NCI-H774 (cell line): ENCODE data around the gene MSI2.

Experiments used
- DNase-seq: peaks from one replicate; lab custom pipeline; 2025; lab: John Stamatoyannopoulos, UW

The MSI2 gene

GRCh38 chr17:57440522-57441269 is 184.4 kb downstream of the MSI2 start:
- peak; percentile 33 for DNase-seq

DNA sequence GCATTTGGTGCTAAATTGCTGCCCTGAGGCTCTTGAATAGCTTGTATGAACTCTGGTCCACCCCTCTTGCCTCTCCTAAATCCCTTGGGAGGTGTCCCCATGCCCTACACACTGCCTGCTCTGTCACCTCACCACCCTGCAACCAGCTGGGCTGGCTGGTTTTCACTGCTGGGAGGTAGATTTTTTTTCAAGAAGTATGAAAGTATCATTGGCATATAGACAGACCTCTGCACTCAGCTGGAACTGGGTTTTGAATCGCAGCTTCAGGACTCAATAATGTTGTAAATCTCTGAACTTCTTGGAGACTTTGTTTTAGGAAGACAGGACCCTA is 184.9 kb downstream of the MSI2 start:
- no peak for DNase-seq

DNA sequence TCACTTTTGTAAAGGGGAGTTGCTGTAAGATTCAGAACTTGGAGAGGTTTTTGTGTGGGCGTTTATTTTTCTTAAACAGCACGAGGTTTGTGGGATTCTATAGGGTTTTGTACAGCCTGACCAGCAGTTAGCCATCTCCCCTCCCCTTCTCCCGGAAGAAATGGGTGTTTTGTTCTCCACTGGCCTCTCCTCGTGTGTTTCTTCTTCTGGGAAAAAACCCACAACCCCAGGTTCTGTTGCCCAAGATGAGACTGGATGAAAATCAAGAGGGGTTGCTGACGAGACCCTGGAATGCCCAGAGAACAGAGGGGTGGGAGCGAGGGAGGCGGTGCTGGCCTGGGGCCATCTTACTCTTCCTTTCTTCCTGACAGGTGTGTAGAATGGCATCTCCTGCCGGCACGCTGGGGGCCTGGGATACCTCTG is 186.1 kb downstream of the MSI2 start:
- DNase-seq, result no peak

- DNase-seq, result no peak
Measured at GRCh38 chr17:57442914-57443571, 186.7 kb downstream of the MSI2 start.

GRCh38 chr17:57443781-57444180 is 187.5 kb downstream of the MSI2 start:
- no peak for DNase-seq

- no peak for DNase-seq
Measured at GRCh38 chr17:57444682-57445450, 188.5 kb downstream of the MSI2 start.

DNA sequence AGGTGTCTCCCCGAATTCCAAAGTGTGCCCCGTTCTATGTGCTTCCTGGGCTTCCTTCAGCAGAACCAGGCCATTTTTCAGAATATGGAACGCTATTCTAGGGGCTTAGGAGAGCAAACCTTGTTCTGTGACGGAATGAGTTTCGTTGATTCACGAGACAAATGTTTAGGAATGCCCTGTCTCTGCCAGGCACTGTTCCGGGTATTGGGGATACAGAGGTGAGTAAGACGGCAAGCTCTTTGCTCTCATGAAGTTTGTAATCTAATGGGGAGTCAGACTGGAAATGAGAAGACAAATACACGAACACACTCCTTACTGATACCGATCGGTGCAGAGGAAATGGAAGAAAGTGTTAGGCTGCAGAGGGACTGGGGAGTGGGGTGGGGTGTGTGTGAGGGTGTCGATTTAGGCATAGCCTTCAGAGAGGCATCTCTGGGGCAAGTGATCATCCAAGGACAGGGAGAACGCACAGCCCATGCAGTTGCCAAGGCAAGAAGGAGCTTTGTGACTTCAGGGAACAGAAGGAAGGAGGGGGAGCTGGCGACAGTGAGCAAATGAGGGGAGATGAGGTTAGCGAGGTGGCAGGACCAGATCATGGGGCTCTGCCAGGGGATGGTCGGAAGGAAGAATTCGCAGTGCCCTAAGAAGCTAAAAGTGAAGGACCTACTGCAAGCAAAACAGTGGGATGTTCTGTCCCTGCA is 189.6 kb downstream of the MSI2 start:
- DNase-seq, result no peak

DNA sequence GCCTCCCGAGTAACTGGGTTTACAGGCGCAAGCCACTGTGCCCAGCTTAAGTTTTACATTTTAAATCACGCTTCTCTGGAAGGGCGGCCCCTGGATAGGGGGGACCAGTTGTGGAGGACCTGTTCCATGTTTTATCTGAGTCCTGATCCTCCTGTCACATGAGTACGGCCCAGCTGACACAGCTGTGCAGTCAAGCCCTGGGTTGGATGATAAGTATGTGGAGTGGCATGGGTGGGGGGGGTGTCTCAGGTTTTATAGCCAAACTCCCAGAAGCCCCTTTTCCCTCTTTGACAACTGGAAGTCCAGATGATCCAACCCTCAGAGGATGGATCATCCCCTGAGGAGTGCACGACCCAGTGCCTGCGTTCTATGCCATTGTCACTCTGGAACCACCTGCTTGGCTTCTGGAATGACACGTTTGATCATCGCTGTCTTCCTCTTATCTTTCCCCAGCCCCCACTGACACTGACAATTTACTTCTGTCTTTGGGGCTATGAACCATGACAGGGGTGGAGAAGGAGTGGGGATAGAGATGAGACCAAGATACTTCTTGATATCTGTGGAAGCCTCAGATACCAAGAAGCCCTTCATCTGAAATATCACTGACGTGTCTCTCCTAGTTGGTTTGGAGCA is 191.2 kb downstream of the MSI2 start:
- DNase-seq, result no peak

GRCh38 chr17:57447990-57448758 is 191.9 kb downstream of the MSI2 start:
- no peak for DNase-seq

GRCh38 chr17:57448759-57449283 is 192.5 kb downstream of the MSI2 start:
- DNase-seq, result no peak

DNA sequence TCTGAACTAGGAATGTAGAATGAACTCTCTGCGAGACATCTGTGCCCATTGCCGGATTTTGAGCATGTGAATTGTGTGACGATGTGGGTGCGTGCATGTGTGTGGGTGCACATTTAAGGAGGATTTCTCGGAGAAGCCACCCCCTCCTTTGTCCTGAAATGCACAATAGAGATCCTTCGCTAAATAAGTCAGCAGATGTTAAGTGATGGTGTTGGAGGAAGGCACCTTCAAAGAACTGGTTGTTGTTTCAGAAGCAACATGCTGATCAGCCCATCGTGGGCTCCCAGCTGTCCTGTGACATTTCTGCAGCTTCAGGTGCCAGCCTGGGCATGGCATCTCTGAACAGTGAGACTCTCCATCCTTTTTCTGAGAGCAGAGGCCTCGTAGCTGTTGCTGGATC is 194.9 kb downstream of the MSI2 start:
- no peak for DNase-seq

- no peak for DNase-seq
Measured at GRCh38 chr17:57451643-57452042, 195.3 kb downstream of the MSI2 start.

- DNase-seq, result no peak
Measured at GRCh38 chr17:57453841-57454425, 197.6 kb downstream of the MSI2 start.

- no peak for DNase-seq
Measured at GRCh38 chr17:57454729-57455062, 198.4 kb downstream of the MSI2 start.

DNA sequence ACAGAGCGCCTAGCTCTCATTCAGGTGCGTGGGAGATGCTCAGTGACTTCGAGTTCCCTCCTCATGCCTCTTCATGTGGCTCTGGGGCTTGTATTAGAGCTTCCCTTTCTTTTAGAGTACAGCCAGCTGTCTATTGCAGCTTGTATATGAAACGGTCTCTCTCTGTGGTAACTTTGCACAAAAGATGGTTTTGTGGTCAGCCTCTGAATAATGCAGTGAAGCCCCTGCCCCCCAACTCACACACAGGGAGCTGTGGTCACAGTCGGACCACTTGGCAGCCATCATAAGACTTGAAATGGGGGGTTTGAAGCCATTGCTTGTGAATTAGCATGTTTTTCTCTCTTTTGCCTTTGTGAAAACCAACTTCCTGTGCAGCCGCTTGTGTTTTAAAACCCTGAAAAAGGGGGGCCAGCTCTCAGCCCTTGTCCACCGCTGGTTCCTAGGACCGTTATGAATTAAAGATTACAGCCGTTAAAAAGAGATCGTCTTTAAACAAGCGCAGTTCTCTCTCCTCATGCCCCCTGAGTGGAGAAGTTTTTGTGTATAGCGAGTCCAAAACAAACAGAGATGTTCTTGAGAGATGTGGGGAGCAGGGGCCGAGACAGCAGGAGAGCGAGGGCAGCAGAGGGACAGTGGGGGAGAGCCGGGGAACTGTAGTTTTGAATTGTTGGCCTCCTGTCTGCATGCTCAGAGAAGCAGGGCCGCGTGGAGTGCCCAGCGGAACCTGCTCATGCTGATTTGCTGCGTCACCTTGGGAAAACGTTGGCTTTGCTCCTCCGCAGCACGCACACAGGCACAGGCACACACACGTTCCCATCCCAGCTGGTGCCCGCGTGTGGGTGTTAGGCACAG is 199.0 kb downstream of the MSI2 start:
- no peak for DNase-seq

DNA sequence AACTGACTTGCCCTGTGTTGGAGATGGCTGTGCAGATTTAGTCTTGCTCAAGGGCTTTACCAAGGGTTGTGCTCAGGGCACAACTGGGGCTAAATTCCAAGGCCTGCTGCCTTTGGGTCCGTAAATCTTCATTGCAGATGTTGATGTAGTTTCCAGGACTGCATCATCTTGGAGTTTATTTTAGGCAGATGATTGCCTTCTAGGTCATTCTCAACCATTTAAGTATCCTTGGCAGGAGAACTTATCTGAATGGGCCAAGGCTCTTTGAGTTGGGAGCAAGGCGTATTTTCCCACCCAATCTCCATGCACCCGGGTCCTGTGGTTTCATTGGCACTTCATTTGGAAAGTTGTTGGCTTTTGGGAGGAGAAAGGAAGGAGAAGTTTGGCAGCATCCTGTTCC is 200.3 kb downstream of the MSI2 start:
- DNase-seq, result no peak

DNA sequence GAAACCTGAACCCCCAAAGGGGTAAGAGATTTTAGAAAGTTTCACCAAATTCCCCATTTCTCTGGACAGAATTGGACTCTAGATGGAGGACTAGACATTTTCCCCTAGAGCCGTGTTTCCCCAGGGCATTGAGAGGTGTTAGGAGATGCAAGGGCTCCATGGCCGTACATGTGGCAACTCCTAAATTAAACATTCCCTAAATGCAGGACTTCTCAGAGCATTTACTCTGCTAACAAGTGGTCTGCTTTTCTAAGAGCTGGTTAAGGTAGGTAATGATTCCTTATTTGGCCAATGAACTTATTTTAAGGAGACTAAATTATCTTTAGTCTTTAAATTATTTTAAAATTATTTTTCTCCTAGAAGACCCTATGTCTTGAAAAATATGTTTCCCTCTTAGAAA is 200.9 kb downstream of the MSI2 start:
- DNase-seq, result no peak

GRCh38 chr17:57458718-57459285 is 202.5 kb downstream of the MSI2 start:
- DNase-seq, result peak; percentile 79

GRCh38 chr17:57459286-57459915 is 203.1 kb downstream of the MSI2 start:
- DNase-seq, result no peak
